ENCODE results near the gene REEP3.

Gene REEP3

GRCh38 chr10:63671317-63671937 lies 150.2 kb downstream of the REEP3 start:
- no peak for DNase-seq

- no peak for DNase-seq
Measured at GRCh38 chr10:63672491-63672890, 151.3 kb downstream of the REEP3 start.

- no peak for DNase-seq
Measured at GRCh38 chr10:63673246-63673645, 152.0 kb downstream of the REEP3 start.

GRCh38 chr10:63673846-63674245 lies 152.6 kb downstream of the REEP3 start:
- DNase-seq = no peak
